A549 treated with CORT108297 at 1 μM for 4 hours (cell line): Measurements from ENCODE around the gene RTF1. TPM values are rescaled to one million over a fixed set of nuclear protein-coding genes. Genes with fewer than 3 reads are reported as not detected.

Source experiments
- total RNA-seq: library from RNA; stranded (reverse); fragments of 200-300 nt; extraction: Qiagen RNA extraction; gene quantifications from 5 replicates; pipeline ENCODE4 v1.2.3, GENCODE V29; 2022

Gene RTF1
- 16.1 to 23.8 TPM (median 19.1 TPM) in 5 replicates for total RNA-seq

DNA sequence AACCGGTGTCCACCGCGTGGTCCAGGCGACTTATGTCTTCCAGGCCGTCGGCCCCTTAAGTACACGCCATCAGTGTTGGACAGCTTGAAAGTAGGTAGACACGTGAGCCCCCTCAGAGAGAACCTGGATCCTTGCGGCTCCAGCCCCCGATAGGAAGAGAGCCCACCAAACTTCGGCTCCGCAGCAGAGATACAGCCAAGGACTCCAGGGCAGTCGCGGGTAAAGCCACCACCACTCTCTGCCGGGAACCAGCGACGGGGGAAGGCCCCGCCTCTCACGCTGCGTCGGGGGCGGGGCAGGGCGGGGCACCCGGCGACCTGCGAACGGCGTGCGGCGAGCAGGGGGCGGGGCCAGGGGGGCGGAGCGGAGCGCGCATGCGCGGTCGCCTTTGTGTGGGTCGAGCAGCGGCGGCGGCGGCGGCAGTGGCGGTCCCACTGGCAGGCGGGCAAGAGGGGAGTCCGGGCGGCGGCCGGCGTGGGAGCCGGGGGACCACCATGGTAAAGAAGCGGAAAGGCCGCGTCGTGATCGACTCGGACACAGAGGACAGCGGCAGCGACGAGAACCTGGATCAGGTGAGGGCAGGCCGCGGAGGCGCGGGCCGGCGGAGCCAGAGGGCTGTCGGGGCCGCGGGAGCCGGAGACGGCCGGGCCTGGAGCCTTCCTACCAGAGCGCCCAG lies at the start of gene RTF1:
Gene RTF1 (plus strand): TSS at position 354 of the 676 bp plus-strand sequence. CDS start 21 bp downstream, at position 375.

DNA sequence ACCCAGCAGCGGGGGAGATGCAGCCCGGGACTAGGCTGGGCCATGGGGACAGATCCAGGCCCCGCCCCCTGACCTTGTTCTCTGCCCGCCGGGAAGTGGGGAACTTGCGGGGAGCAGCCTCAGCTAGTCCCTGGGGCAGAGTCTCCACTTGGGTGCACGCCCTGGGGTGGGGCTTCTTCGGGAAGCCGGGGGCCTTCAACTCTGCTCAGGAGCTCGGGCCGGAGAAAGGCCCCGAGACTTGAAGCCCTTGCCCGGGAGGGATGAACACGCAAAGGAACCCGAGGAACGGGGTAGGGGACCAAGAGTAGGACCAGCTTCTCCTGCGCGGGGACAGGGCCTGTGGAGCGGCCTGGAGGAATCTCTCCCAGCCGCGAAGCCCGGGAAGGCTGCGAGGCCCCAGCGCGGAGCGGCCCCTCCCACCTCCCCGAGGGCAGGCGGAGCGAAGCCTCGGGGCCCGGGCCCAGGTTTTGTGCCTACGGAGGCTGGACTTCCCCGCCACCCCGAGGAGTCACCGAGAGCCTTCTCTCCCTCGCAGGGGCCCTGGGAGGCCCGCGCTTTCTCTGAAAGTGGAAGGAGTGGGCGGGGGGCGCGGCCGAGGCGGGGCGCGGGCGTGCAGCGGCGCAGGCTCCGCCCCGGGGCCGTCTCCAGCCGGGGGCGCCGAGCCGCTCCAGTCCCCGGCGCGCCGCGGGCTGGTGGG lies 76.5 kb downstream of the RTF1 start, which contains the start of gene ITPKA:
Gene ITPKA (plus strand): TSS at position 670 of the 697 bp plus-strand sequence. CDS start 54 bp downstream, outside the sequence.

DNA sequence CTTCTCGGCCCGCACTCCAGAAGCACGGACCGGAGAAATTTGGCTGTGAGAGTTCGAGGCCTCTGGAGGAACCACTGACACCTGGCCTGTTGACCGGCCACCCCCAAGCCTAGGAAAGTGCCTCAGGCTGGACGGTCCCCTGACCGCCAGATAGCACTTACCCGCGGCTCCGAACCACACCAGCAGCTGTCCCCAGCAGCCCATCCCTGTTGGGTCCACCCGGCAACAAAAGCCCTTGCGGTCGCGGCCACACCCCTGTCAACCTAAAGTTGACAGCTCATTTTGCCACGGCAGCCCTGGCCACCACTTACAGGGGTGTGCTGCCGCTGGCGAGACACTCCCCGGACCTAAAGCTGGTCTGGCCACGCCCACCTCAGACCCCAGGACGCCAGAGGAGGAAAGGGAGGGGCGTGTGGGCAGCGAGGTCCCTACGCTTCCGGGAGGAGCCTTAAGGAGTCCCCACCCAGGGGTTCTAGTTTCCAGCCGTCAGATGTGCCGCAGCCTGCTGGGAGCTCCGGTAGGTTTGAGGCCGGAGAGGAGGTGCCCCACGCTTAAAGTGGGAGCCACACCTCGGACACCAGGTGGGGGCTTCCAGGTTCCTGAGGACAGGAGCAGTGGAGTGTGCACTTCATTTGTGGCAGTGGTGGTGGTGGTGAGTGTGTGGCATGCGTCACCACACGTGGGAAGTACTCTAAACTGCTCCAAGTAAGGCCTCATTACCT lies 96.8 kb downstream of the RTF1 start, which contains the start of gene LTK:
Gene LTK (minus strand): TSS at position 322 of the 722 bp plus-strand sequence. CDS start 118 bp downstream, at position 204.

Other genes with a start within 250 kb of the RTF1 start
- not detected in 5 replicates for gene EXD1, start 186.3 kb upstream of the RTF1 start, total RNA-seq
- 51.2 to 69.5 TPM (median 53.0 TPM) in 5 replicates for gene CHP1, start 185.8 kb upstream of the RTF1 start, total RNA-seq
- 13.2 to 15.0 TPM (median 14.7 TPM) in 5 replicates for gene OIP5, start 84.5 kb upstream of the RTF1 start, total RNA-seq
- gene NUSAP1, start 84.2 kb upstream of the RTF1 start, total RNA-seq: 61.3 to 86.8 TPM (median 68.6 TPM) in 5 replicates
- gene NDUFAF1, start 14.6 kb upstream of the RTF1 start, total RNA-seq: 11.8 to 15.8 TPM (median 13.8 TPM) in 5 replicates
- gene ITPKA, start 76.8 kb downstream of the RTF1 start, total RNA-seq: 1.3 to 2.5 TPM (median 2.0 TPM) in 5 replicates
- gene LTK, start 96.7 kb downstream of the RTF1 start, total RNA-seq: 0.06 to 0.12 TPM (median 0.09 TPM) in 5 replicates
- 9.2 to 14.3 TPM (median 12.5 TPM) in 5 replicates for gene RPAP1, start 127.2 kb downstream of the RTF1 start, total RNA-seq
- gene TYRO3, start 142.1 kb downstream of the RTF1 start, total RNA-seq: 13.4 to 15.8 TPM (median 14.3 TPM) in 5 replicates
- gene MGA, start 243.3 kb downstream of the RTF1 start, total RNA-seq: 5.3 to 8.8 TPM (median 7.0 TPM) in 5 replicates